ENCODE measurements around the gene P2RY6.
A peak's percentile ranks its signal among the peaks of the same experiment; 100 is the strongest.

The P2RY6 gene

GRCh38 chr11:73233692-73234470 is 38.3 kb upstream of the P2RY6 start:
- DNase-seq (ENCODE audit: low read depth) = no peak
- H3K4me3 ChIP-seq (ENCODE audit: low read length) = no peak overlapping the region
- no peak for TF ChIP-seq CTCF (conservative IDR thresholded peaks at IDR 0.05; ENCODE audit: low read length)

- TF ChIP-seq CTCF (conservative IDR thresholded peaks at IDR 0.05; ENCODE audit: low read length) = no peak
- no peak for DNase-seq (ENCODE audit: low read depth)
- no peak overlapping the region for H3K4me3 ChIP-seq (ENCODE audit: low read length)
Observed at GRCh38 chr11:73234471-73235181, 37.5 kb upstream of the P2RY6 start.

- no peak for DNase-seq (ENCODE audit: low read depth)
- no peak overlapping the region for H3K4me3 ChIP-seq (ENCODE audit: low read length)
- no peak for TF ChIP-seq CTCF (conservative IDR thresholded peaks at IDR 0.05; ENCODE audit: low read length)
Observed at GRCh38 chr11:73235236-73235786, 36.8 kb upstream of the P2RY6 start.

- DNase-seq (ENCODE audit: low read depth) = no peak
- H3K4me3 ChIP-seq (ENCODE audit: low read length) = no peak overlapping the region
- TF ChIP-seq CTCF (conservative IDR thresholded peaks at IDR 0.05; ENCODE audit: low read length) = no peak
Observed at GRCh38 chr11:73236205-73236765, 35.9 kb upstream of the P2RY6 start.

GRCh38 chr11:73236854-73237253 is 35.3 kb upstream of the P2RY6 start:
- no peak overlapping the region for H3K4me3 ChIP-seq (ENCODE audit: low read length)
- no peak for DNase-seq (ENCODE audit: low read depth)
- peak; percentile 54 for TF ChIP-seq CTCF (conservative IDR thresholded peaks at IDR 0.05; ENCODE audit: low read length)

GRCh38 chr11:73237471-73238290 is 34.5 kb upstream of the P2RY6 start:
- DNase-seq (ENCODE audit: low read depth) = peak; percentile 22
- TF ChIP-seq CTCF (conservative IDR thresholded peaks at IDR 0.05; ENCODE audit: low read length) = no peak
- no peak overlapping the region for H3K4me3 ChIP-seq (ENCODE audit: low read length)
